ENCODE data around the gene BNC2. TPM values are rescaled to one million over a fixed set of nuclear protein-coding genes. Genes with fewer than 3 reads are reported as not detected.

BNC2 gene
- total and polyA plus RNA-seq, 2 experiments from 2014 or later, result 19.3 to 20.7 TPM

DNA sequence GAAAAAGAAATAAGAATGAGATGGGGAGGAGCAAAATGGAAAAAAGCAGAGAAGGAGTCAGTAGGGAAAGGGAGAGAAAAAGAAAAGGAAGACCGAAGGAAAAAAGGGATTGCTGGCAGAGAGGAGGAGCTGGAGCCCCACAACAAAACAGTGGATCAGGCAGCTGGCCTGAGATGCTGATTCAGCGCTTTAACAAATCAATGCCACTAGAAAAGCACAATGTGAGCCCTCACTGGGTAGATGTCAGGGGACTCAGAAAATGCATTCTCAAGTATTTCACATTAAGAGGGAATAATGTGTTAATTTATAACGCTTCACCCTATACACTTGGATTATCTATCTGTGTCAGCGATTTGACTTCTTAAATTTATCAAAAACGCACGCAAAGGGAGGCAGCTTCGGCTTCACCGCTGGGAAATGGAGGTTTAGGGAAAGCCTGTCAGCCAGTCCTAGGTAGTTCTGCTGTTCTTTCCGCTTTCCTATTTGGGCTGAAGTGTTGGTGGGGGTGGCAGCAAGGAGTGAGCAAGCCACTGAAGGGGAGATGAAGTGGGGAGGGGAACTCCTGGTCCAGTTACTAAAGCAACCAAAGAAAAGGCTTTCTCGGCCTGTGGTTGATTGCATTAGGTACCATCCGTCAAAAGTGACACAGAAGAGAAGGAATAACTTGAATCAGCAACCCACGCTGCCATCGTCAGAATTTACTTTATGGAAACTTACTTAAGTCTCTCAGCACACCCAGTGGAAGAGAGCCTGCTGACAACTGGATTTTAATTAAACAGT is 161.6 kb downstream of the BNC2 start:
- H3K36me3 ChIP-seq (replicated peaks; ENCODE audit: insufficient read depth, low read depth), result no peaks in the 10 kb centered on the region
- no peak overlapping the region for H3K4me3 ChIP-seq
- H3K4me2 ChIP-seq, result peak overlapping the region; percentile 44
- H2AFZ ChIP-seq, result no peak overlapping the region
- H4K20me1 ChIP-seq (ENCODE audit: insufficient read depth, poor library complexity, severe bottlenecking), result no peaks in the 10 kb centered on the region
- H3K4me1 ChIP-seq (ENCODE audit: insufficient read depth), result peaks cover 22% of the 10 kb centered on the region
- peaks cover 4% of the 10 kb centered on the region for H3K79me2 ChIP-seq
- H3K27me3 ChIP-seq, result no peaks in the 10 kb centered on the region
- peak overlapping the region; percentile 12 for H3K27ac ChIP-seq
- 51% methylated on average over 13 of the region's 13 CpGs for WGBS (ENCODE audit: low lambda C conversion rate, missing lambda C conversion rate)
- TF ChIP-seq, protein P1, sequence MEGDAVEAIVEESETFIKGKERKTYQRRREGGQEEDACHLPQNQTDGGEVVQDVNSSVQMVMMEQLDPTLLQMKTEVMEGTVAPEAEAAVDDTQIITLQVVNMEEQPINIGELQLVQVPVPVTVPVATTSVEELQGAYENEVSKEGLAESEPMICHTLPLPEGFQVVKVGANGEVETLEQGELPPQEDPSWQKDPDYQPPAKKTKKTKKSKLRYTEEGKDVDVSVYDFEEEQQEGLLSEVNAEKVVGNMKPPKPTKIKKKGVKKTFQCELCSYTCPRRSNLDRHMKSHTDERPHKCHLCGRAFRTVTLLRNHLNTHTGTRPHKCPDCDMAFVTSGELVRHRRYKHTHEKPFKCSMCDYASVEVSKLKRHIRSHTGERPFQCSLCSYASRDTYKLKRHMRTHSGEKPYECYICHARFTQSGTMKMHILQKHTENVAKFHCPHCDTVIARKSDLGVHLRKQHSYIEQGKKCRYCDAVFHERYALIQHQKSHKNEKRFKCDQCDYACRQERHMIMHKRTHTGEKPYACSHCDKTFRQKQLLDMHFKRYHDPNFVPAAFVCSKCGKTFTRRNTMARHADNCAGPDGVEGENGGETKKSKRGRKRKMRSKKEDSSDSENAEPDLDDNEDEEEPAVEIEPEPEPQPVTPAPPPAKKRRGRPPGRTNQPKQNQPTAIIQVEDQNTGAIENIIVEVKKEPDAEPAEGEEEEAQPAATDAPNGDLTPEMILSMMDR (IDR thresholded peaks at IDR 0.05; ENCODE audit: poor library complexity), result no peak
- TF ChIP-seq EZH2phosphoT487 (IDR thresholded peaks at IDR 0.05; ENCODE audit: low read depth, severe bottlenecking, unreplicated experiment) (no peak), EZH2 (IDR thresholded peaks at IDR 0.05; ENCODE audit: borderline replicate concordance) (no peak)
- no peaks in the 10 kb centered on the region for H3K9me3 ChIP-seq (ENCODE audit: low read depth)
- no peak for DNase-seq (ENCODE audit: low spot score)
- H3K9me2 ChIP-seq (replicated peaks; ENCODE audit: insufficient read depth), result no peaks in the 10 kb centered on the region

DNA sequence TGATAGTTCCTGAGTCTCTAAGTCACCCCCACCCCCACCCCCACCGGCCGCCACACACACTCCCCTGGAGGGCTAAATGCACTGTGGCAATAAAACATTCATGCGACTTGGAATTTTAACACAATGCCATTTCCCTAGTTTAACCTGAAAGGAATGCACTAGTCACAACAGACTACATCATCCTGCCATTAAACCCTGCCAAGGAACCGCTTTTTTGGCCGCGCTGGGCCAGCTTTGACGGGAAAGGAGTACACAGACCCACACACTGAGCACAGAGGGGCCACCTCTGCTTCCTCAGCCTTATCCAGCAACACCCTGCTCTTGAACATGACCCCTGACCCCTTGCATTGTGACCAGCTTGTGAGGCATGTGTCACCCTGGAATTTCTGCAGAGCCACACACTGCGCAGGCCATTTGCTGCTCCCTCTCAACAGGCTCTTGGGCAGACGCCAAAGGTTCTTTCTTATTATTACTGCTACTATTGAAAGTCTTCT is 165.3 kb downstream of the BNC2 start:
- Histone ChIP-seq H3K36me3 (replicated peaks; ENCODE audit: insufficient read depth, low read depth) (no peaks in the 10 kb centered on the region), H3K4me1 (ENCODE audit: insufficient read depth) (peaks cover 26% of the 10 kb centered on the region), H4K20me1 (ENCODE audit: insufficient read depth, poor library complexity, severe bottlenecking) (no peaks in the 10 kb centered on the region), H3K79me2 (peaks cover 2% of the 10 kb centered on the region), H3K4me2 (peak overlapping the region; percentile 74), H3K27ac (peak overlapping the region; percentile 87), H3K9me2 (replicated peaks; ENCODE audit: insufficient read depth) (no peaks in the 10 kb centered on the region), H2AFZ (no peak overlapping the region), H3K27me3 (no peaks in the 10 kb centered on the region), H3K9me3 (ENCODE audit: low read depth) (no peaks in the 10 kb centered on the region), H3K4me3 (no peak overlapping the region)
- DNase-seq (ENCODE audit: low spot score), result peak; percentile 72
- TF ChIP-seq EZH2 (IDR thresholded peaks at IDR 0.05; ENCODE audit: borderline replicate concordance) (no peak), EZH2phosphoT487 (IDR thresholded peaks at IDR 0.05; ENCODE audit: low read depth, severe bottlenecking, unreplicated experiment) (no peak)
- TF ChIP-seq, protein P1 (IDR thresholded peaks at IDR 0.05; ENCODE audit: poor library complexity), result no peak
- 12% methylated on average over 9 of the region's 9 CpGs for WGBS (ENCODE audit: low lambda C conversion rate, missing lambda C conversion rate)

DNA sequence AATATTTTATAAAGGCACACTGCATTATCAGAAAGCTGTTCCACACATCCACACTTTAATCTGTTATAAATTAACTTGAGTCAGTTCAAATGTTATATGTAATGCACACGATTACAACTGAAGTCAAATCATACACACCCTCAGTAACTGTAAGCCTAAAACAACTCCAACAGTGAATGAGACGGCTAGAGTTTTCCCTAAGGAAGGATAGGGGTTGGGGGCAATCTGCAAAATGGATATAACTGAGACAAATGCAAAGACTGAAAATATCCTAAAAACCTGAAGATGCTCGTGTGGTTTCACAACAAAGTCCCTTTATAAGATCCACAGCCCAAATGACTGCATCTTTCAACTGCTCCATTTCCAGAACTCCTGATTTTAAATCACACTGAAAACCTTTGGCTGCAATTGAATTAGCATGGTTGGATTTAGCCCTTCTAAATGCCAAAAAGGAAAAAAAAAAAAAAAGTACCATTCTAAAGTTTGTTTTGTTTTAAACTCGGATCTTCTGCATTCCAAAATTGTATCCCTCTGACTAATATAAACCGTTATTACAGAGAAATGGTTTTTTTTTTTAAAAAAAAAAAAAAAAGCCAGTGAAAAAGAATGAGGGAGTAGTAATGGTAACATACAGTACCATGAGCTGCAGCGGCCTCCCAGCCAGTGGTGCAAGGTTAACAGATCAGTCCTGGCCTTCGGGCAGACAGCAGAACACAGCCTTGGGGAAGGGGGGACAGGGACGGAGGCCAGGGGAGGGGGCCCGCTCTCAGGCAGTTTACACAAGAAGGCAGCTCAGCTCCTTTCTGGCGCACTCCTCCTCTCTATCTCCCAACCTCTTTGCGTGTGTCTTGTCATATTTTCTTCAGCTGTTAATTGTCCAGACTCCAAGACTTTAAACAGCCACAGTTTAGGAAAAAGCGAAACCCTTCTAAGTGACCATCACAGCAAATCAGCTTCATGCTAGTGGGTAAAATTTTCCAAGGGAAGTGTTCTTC is 166.1 kb downstream of the BNC2 start:
- Histone ChIP-seq H3K4me2 (peak overlapping the region; percentile 74), H3K27ac (peak overlapping the region; percentile 87), H3K79me2 (peaks cover 2% of the 10 kb centered on the region), H2AFZ (no peak overlapping the region), H3K4me3 (no peak overlapping the region), H3K36me3 (replicated peaks; ENCODE audit: insufficient read depth, low read depth) (no peaks in the 10 kb centered on the region), H3K27me3 (no peaks in the 10 kb centered on the region), H4K20me1 (ENCODE audit: insufficient read depth, poor library complexity, severe bottlenecking) (no peaks in the 10 kb centered on the region), H3K4me1 (ENCODE audit: insufficient read depth) (peaks cover 26% of the 10 kb centered on the region), H3K9me3 (ENCODE audit: low read depth) (no peaks in the 10 kb centered on the region), H3K9me2 (replicated peaks; ENCODE audit: insufficient read depth) (no peaks in the 10 kb centered on the region)
- WGBS (ENCODE audit: low lambda C conversion rate, missing lambda C conversion rate), result 31% methylated on average over 12 of the region's 12 CpGs
- peak; percentile 52 for DNase-seq (ENCODE audit: low spot score)
- TF ChIP-seq, protein P1 (IDR thresholded peaks at IDR 0.05; ENCODE audit: poor library complexity), result no peak
- TF ChIP-seq EZH2 (IDR thresholded peaks at IDR 0.05; ENCODE audit: borderline replicate concordance) (no peak), EZH2phosphoT487 (IDR thresholded peaks at IDR 0.05; ENCODE audit: low read depth, severe bottlenecking, unreplicated experiment) (no peak)
